HepG2 (cell line): ENCODE results near the gene MICAL1. TPM values are rescaled to one million over a fixed set of nuclear protein-coding genes. Genes with fewer than 3 reads are reported as not detected.

ENCODE experiments used
- CENPX ChIP-seq: sonication (generic); formaldehyde crosslinking; IDR thresholded peaks from 2 replicates; pipeline ENCODE4 v1.9.0; 2021; ENCODE audit warnings: mild to moderate bottlenecking, missing genetic modification reagents, moderate library complexity
- CHD4 ChIP-seq: fragments of 200-600 bp; sonication (generic); IDR thresholded peaks from 2 replicates; pipeline ENCODE4 v1.7.0; 2017; ENCODE audit warnings: mild to moderate bottlenecking, low read length, borderline replicate concordance
- E2F1 ChIP-seq: sonication (generic); formaldehyde crosslinking; IDR thresholded peaks from 2 replicates; pipeline ENCODE4 v1.5.0; 2020; ENCODE audit warnings: missing genetic modification reagents
- JUN ChIP-seq: sonication (generic); formaldehyde crosslinking; IDR thresholded peaks from 2 replicates; pipeline ENCODE4 v1.4.0; 2020; ENCODE audit warnings: mild to moderate bottlenecking, missing genetic modification reagents
- KDM2A ChIP-seq: sonication (generic); formaldehyde crosslinking; IDR thresholded peaks from 2 replicates; pipeline ENCODE4 v1.4.0; 2020; ENCODE audit warnings: low read depth, missing genetic modification reagents, borderline replicate concordance
- KMT2A ChIP-seq: sonication (generic); formaldehyde crosslinking; IDR thresholded peaks from 2 replicates; pipeline ENCODE4 v1.4.0; 2020; ENCODE audit warnings: missing genetic modification reagents
- MED13 ChIP-seq: sonication (generic); formaldehyde crosslinking; IDR thresholded peaks from 2 replicates; pipeline ENCODE4 v1.5.0; 2020; ENCODE audit warnings: missing genetic modification reagents
- MEF2D ChIP-seq: sonication (generic); formaldehyde crosslinking; IDR thresholded peaks from 2 replicates; pipeline ENCODE4 v1.5.1; 2020; ENCODE audit warnings: mild to moderate bottlenecking, missing genetic modification reagents
- MXD1 ChIP-seq: sonication (generic); formaldehyde crosslinking; IDR thresholded peaks from 2 replicates; pipeline ENCODE4 v1.4.0; 2020; ENCODE audit warnings: mild to moderate bottlenecking, missing genetic modification reagents
- MXD3 ChIP-seq: IDR thresholded peaks from 2 replicates; pipeline ENCODE4 v1.6.1; 2016; ENCODE audit warnings: mild to moderate bottlenecking, missing biosample characterization, missing genetic modification reagents
- NFATC3 ChIP-seq: sonication (generic); formaldehyde crosslinking; IDR thresholded peaks from 2 replicates; pipeline ENCODE4 v1.5.1; 2020; ENCODE audit warnings: mild to moderate bottlenecking, missing genetic modification reagents
- PRDM15 ChIP-seq: sonication (generic); formaldehyde crosslinking; IDR thresholded peaks from 2 replicates; pipeline ENCODE4 v1.4.0; 2020; ENCODE audit warnings: missing genetic modification reagents
- REL ChIP-seq: sonication (generic); formaldehyde crosslinking; conservative IDR thresholded peaks from 2 replicates; pipeline ENCODE4 v1.8.0; 2022; ENCODE audit warnings: mild to moderate bottlenecking, missing genetic modification reagents, moderate library complexity
- SMAD3 ChIP-seq: sonication (generic); formaldehyde crosslinking; IDR thresholded peaks from 2 replicates; pipeline ENCODE4 v1.4.0; 2020; ENCODE audit warnings: missing genetic modification reagents
- TBX3 ChIP-seq: fragments of 450-650 bp; IDR thresholded peaks from 2 replicates; pipeline ENCODE4 v1.6.1; 2017; ENCODE audit warnings: antibody characterized with exemption, mild to moderate bottlenecking, inconsistent platforms, borderline replicate concordance
- THAP9 ChIP-seq: sonication (generic); formaldehyde crosslinking; IDR thresholded peaks from 2 replicates; pipeline ENCODE4; 2020; ENCODE audit warnings: missing genetic modification reagents, mild to moderate bottlenecking, borderline replicate concordance
- ZNF121 ChIP-seq: sonication (generic); formaldehyde crosslinking; IDR thresholded peaks from 2 replicates; pipeline ENCODE4 v1.5.0; 2020; ENCODE audit warnings: mild to moderate bottlenecking, missing genetic modification reagents
- ZNF562 ChIP-seq: sonication (generic); formaldehyde crosslinking; IDR thresholded peaks from 2 replicates; pipeline ENCODE4 v1.8.0; 2022; ENCODE audit warnings: missing genetic modification reagents, borderline replicate concordance
- ZNF746 ChIP-seq: sonication (generic); formaldehyde crosslinking; IDR thresholded peaks from 2 replicates; pipeline ENCODE4 v1.8.0; 2022; ENCODE audit warnings: mild to moderate bottlenecking, missing genetic modification reagents
- polyA plus RNA-seq, 8 experiments: library from polyadenylated mRNA; depleted of rRNA in 3 of 8; stranded (reverse) in 7 of 8; unstranded in 1 of 8; fragments of >200 nt; fragmentation: Illumina TruSeq in 4 of 8; extraction: Trizol in 4 of 8; gene quantifications; 2 replicates each; pipeline versions ENCODE4 v1.2.1 to v1.2.3, GENCODE V29; 2011 to 2016; ENCODE audit warnings: low read depth in 4 of 8, missing spikeins in 1 of 8, mixed read lengths in 1 of 8; ENCODE audit not compliant: insufficient read depth in 1 of 8
- total RNA-seq, 5 experiments: library from RNA; depleted of rRNA; stranded (reverse); fragments of >200 nt; fragmentation: Illumina TruSeq; extraction: Trizol; gene quantifications; 2 replicates each; pipeline ENCODE4 v1.2.3, GENCODE V29; 2016; ENCODE audit warnings: low read depth in 1 of 5

MICAL1 gene
- total and polyA plus RNA-seq, 2 of the 13 experiments (the other 11 are each of a cell fraction or from before 2014, with no cell fraction given), result 6.9 to 39.0 TPM

GRCh38 chr6:109482905-109483734 is 27.5 kb upstream of the MICAL1 start, which contains the start of gene ZBTB24 (continued):
- TF ChIP-seq E2F1 (CRISPR knock-in tag) (no peak), CENPX (CRISPR knock-in tag) (no peak), JUN (CRISPR knock-in tag) (no peak), ZNF121 (CRISPR knock-in tag) (no peak), PRDM15 (no peak), SMAD3 (no peak), TBX3 (no peak), ZNF746 (CRISPR knock-in tag) (0 out of 2 replicates have a peak, but pooled peaks have one; percentile 35), REL (CRISPR knock-in tag) (no peak), THAP9 (CRISPR knock-in tag) (no peak), MEF2D (CRISPR knock-in tag) (no peak), ZNF562 (CRISPR knock-in tag) (no peak), NFATC3 (CRISPR knock-in tag) (no peak), KDM2A (CRISPR knock-in tag) (peak; percentile 57; the same call in 1 of the 2 replicates), MED13 (CRISPR knock-in tag) (no peak), KMT2A (CRISPR knock-in tag) (no peak; the same call in 1 of the 2 replicates), MXD1 (no peak), MXD3 (peak; percentile 76), CHD4 (no peak)
